Endothelial cell of umbilical vein (primary cell): ENCODE results near the gene RAB27B. TPM values are rescaled to one million over a fixed set of nuclear protein-coding genes. Genes with fewer than 3 reads are reported as not detected.

Experiments used
- BruUV-seq: library from RNA; stranded (reverse); fragments of 400-500 nt; replicated peaks from 2 replicates; lab custom pipeline; 2021; lab: Mats Ljungman, UMichigan
- CTCF ChIA-PET: fragments of 300-600, 350-600 bp; sonication (Branson Sonifier 250); formaldehyde crosslinking; loops from one replicate; lab custom pipeline; 2021; ENCODE audit warnings: antibody characterized with exemption, inconsistent platforms; lab: Charles Lee
- POLR2A ChIA-PET: fragments of 300-600, 350-600 bp; sonication (Branson Sonifier 250); formaldehyde crosslinking; loops from one replicate; lab custom pipeline; 2021; ENCODE audit warnings: antibody characterized with exemption, inconsistent platforms; lab: Charles Lee
- DNase-seq: peaks from one replicate; pipeline ENCODE4 v3.0.0-alpha.2; 2011; ENCODE audit warnings: low read depth, low spot score
- FAIRE-seq: peaks from 2 replicates; lab custom pipeline; 2011; peaks lifted over from hg19 to GRCh38; lab: Jason Lieb, UNC
- H2AFZ ChIP-seq: 2 replicates; pipeline ENCODE4 v1.6.0; 2012; ENCODE audit warnings: low read depth, low read length, control low read depth, inconsistent platforms
- H3K27ac ChIP-seq: 2 replicates; pipeline ENCODE4 v1.5.1; 2011; ENCODE audit warnings: low read depth, mild to moderate bottlenecking, control low read depth, low read length, moderate library complexity; ENCODE audit not compliant: insufficient read depth
- H3K27me3 ChIP-seq, 2 experiments: 2 replicates each; pipeline versions ENCODE4 v1.6.0 to v1.6.1; 2011; ENCODE audit warnings: low read length in 2 of 2, mixed read lengths in 1 of 2; ENCODE audit not compliant: control insufficient read depth in 2 of 2, insufficient read depth in 2 of 2
- H3K36me3 ChIP-seq, 2 experiments: 2 replicates in 1 of 2; 3 replicates in 1 of 2; pipeline ENCODE4 v1.5.1; 2011; ENCODE audit warnings: low read length in 2 of 2, mild to moderate bottlenecking in 1 of 2, moderate library complexity in 1 of 2; ENCODE audit not compliant: control insufficient read depth in 2 of 2, insufficient read depth in 2 of 2; ENCODE audit errors: extremely low read depth in 1 of 2
- H3K4me1 ChIP-seq: 3 replicates; pipeline ENCODE4 v1.5.1; 2011; ENCODE audit warnings: mild to moderate bottlenecking, low read length; ENCODE audit not compliant: control insufficient read depth, insufficient read depth; ENCODE audit errors: extremely low read depth
- H3K4me2 ChIP-seq: 2 replicates; pipeline ENCODE4 v1.6.1; 2011; ENCODE audit warnings: low read length, control low read depth, mixed read lengths; ENCODE audit not compliant: insufficient read depth
- H3K4me3 ChIP-seq, 3 experiments: fragments of 200-600 bp in 1 of 3; sonication (generic), shearing (Covaris generic) in 1 of 3; replicated peaks in 1 of 3; 2 replicates each; pipeline ENCODE4 v1.5.1; 2011 to 2016; ENCODE audit warnings: control low read depth in 3 of 3, low read length in 3 of 3, mild to moderate bottlenecking in 2 of 3, inconsistent platforms in 1 of 3, low read depth in 1 of 3, moderate library complexity in 1 of 3; ENCODE audit not compliant: insufficient read depth in 1 of 3
- H3K79me2 ChIP-seq: 2 replicates; pipeline ENCODE4 v1.6.0; 2012; ENCODE audit warnings: low read length, inconsistent platforms; ENCODE audit not compliant: control insufficient read depth, insufficient read depth
- H3K9ac ChIP-seq: replicated peaks from 2 replicates; pipeline ENCODE3; 2011; ENCODE audit warnings: low read length, control low read depth; ENCODE audit not compliant: insufficient read depth; ENCODE audit errors: extremely low read depth
- H3K9me1 ChIP-seq: replicated peaks from 3 replicates; pipeline ENCODE4 v1.6.0; 2011; ENCODE audit warnings: mild to moderate bottlenecking, low read length; ENCODE audit not compliant: control insufficient read depth, insufficient read depth; ENCODE audit errors: extremely low read depth
- H3K9me3 ChIP-seq: replicated peaks from 2 replicates; pipeline ENCODE4 v1.5.1; 2012; ENCODE audit warnings: low read length, inconsistent platforms; ENCODE audit not compliant: control insufficient read depth, insufficient read depth
- H4K20me1 ChIP-seq: replicated peaks from 2 replicates; pipeline ENCODE3; 2011; ENCODE audit warnings: mild to moderate bottlenecking, low read length; ENCODE audit not compliant: control insufficient read depth, insufficient read depth; ENCODE audit errors: extremely low read depth
- EZH2 ChIP-seq: IDR thresholded peaks from 2 replicates; pipeline ENCODE4 v1.6.1; 2012; ENCODE audit warnings: borderline replicate concordance, low read depth, mild to moderate bottlenecking, moderate library complexity, low read length, inconsistent platforms; ENCODE audit not compliant: severe bottlenecking
- FOS ChIP-seq: IDR thresholded peaks from 2 replicates; pipeline ENCODE4 v1.6.1; 2011; ENCODE audit warnings: mild to moderate bottlenecking, low read length, moderate library complexity, borderline replicate concordance; ENCODE audit not compliant: insufficient read depth
- GATA2 ChIP-seq: IDR thresholded peaks from 2 replicates; pipeline ENCODE4 v1.7.0; 2011; ENCODE audit warnings: low read depth, mild to moderate bottlenecking, moderate library complexity, mixed read lengths, low read length; ENCODE audit not compliant: insufficient read length, insufficient read depth
- JUN ChIP-seq: IDR thresholded peaks from 2 replicates; pipeline ENCODE4 v1.6.1; 2011; ENCODE audit warnings: borderline replicate concordance, low read depth; ENCODE audit not compliant: insufficient read length, insufficient read depth
- MYC ChIP-seq: IDR thresholded peaks from one replicate; pipeline ENCODE4 v1.6.1; 2011; ENCODE audit warnings: mild to moderate bottlenecking, low read depth, low read length
- POLR2A ChIP-seq: IDR thresholded peaks from 2 replicates; pipeline ENCODE4 v1.6.1; 2012; ENCODE audit warnings: low read depth, mild to moderate bottlenecking, control low read depth, low read length
- POLR2AphosphoS5 ChIP-seq: IDR thresholded peaks from 2 replicates; pipeline ENCODE4 v1.6.1; 2012; ENCODE audit warnings: low read depth, mild to moderate bottlenecking, control low read depth, low read length, moderate library complexity; ENCODE audit not compliant: insufficient read depth
- dilution Hi-C: fragments of 300-500 bp; cut with MboI; formaldehyde crosslinking; loops from one replicate; pipeline ENCODE4 v1.15.0; 2019; ENCODE audit warnings: low sequenced_read_pairs; ENCODE audit not compliant: extremely low pct_ligation_motif_present
- intact Hi-C: fragments of 100-400 bp; cut with micrococcal nuclease; formaldehyde crosslinking; loops from one replicate; pipeline ENCODE4 v1.10.0; 2022
- polyA plus RNA-seq, 4 experiments: library from polyadenylated mRNA; depleted of rRNA in 3 of 4; stranded (reverse) in 3 of 4; unstranded in 1 of 4; fragments of >200 nt; gene quantifications; 2 replicates each; pipeline versions ENCODE4 v1.2.1 to v1.2.3, GENCODE V29; 2011 to 2012; ENCODE audit warnings: missing spikeins in 1 of 4
- total RNA-seq: library from RNA; stranded (reverse); gene quantifications from 2 replicates; pipeline ENCODE4 v1.2.3, GENCODE V29; 2021
- TF ChIP-seq, protein P1 (sequence below): IDR thresholded peaks from 2 replicates; pipeline ENCODE4 v1.6.1; 2011; ENCODE audit not compliant: insufficient read depth, insufficient read length
- TF ChIP-seq, protein P2 (sequence below), 2 donors: IDR thresholded peaks; 1 replicate in 1 of 2; 2 replicates in 1 of 2; pipeline ENCODE4 v1.5.1; 2011; ENCODE audit warnings: low read length in 2 of 2, mild to moderate bottlenecking in 2 of 2, moderate library complexity in 2 of 2, control low read depth in 1 of 2, inconsistent platforms in 1 of 2, low read depth in 1 of 2; ENCODE audit not compliant: insufficient read depth in 1 of 2; ENCODE audit errors: extremely low read depth in 1 of 2

The RAB27B gene
- total and polyA plus RNA-seq, 2 donors (not counting 3 experiments of a cell fraction or from before 2014, with no cell fraction given): not detected

DNA sequence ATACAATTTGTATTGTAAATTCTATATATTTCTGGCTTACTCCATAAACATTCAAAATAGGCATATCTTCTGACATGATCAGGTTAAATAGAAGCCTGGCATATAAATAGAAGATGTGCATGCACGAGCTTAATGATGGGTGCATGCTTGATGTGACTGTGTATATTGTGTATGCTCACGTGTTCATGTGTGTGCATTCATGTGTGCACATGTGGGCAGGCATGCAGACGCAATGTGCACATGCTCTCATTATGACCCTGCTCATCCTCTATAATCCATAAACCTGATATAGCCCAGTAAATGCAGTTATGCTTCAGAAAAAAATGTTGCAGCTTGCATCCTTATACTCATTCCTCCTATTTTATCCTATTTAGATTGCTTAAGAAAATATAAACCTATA lies 29.2 kb downstream of the RAB27B start:
- no peaks in the 10 kb centered on the region for H3K27me3 ChIP-seq
- no peaks in the 10 kb centered on the region for H3K36me3 ChIP-seq
- dilution Hi-C loops: no loop called here
- no peak for DNase-seq
- FAIRE-seq: no peak
- H3K79me2 ChIP-seq: no peaks in the 10 kb centered on the region
- no TSS peak for BruUV-seq
- no peak overlapping the region for H3K27ac ChIP-seq
- no peak overlapping the region for H3K4me3 ChIP-seq
- no peak overlapping the region for H2AFZ ChIP-seq
- intact Hi-C loops: no loop called here
- no peak overlapping the region for H3K9ac ChIP-seq
- CTCF ChIA-PET: interaction anchor here (0.6 kb wide), 1 partner anchor 125 kb away, joined by 3 read pairs; no protein-coding TSS in a partner anchor
- H3K4me1 ChIP-seq: peaks cover 2% of the 10 kb centered on the region
- TF ChIP-seq FOS: no peak
- no peak for TF ChIP-seq JUN
- TF ChIP-seq EZH2: no peak
- no peak for TF ChIP-seq GATA2
- TF ChIP-seq MYC: no peak
- TF ChIP-seq, protein P1, sequence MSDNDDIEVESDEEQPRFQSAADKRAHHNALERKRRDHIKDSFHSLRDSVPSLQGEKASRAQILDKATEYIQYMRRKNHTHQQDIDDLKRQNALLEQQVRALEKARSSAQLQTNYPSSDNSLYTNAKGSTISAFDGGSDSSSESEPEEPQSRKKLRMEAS: no peak
- no peak for TF ChIP-seq POLR2A
- no peak for TF ChIP-seq POLR2AphosphoS5
- TF ChIP-seq, protein P2, sequence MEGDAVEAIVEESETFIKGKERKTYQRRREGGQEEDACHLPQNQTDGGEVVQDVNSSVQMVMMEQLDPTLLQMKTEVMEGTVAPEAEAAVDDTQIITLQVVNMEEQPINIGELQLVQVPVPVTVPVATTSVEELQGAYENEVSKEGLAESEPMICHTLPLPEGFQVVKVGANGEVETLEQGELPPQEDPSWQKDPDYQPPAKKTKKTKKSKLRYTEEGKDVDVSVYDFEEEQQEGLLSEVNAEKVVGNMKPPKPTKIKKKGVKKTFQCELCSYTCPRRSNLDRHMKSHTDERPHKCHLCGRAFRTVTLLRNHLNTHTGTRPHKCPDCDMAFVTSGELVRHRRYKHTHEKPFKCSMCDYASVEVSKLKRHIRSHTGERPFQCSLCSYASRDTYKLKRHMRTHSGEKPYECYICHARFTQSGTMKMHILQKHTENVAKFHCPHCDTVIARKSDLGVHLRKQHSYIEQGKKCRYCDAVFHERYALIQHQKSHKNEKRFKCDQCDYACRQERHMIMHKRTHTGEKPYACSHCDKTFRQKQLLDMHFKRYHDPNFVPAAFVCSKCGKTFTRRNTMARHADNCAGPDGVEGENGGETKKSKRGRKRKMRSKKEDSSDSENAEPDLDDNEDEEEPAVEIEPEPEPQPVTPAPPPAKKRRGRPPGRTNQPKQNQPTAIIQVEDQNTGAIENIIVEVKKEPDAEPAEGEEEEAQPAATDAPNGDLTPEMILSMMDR (IDR thresholded peaks at IDR 0.05; ENCODE audit: extremely low read depth in 1 of 2, insufficient read depth in 1 of 2, low read depth in 1 of 2, low read length in 2 of 2): no peak
- H3K9me1 ChIP-seq: peaks cover 2% of the 10 kb centered on the region
- POLR2A ChIA-PET: no interaction called here
- H3K4me2 ChIP-seq: no peak overlapping the region
- H4K20me1 ChIP-seq: no peaks in the 10 kb centered on the region
- no peaks in the 10 kb centered on the region for H3K9me3 ChIP-seq
